Measurements from ENCODE around the gene DVL2. TPM values are rescaled to one million over a fixed set of nuclear protein-coding genes. Genes with fewer than 3 reads are reported as not detected.

Gene DVL2
- total RNA-seq, 1 experiment from 2014 or later = 82.9 TPM

GRCh38 chr17:7251661-7252175 lies 17.4 kb upstream of the DVL2 start, which contains the start of gene CTDNEP1:
TSS of gene CTDNEP1 (minus strand) at chr17:7251734. CDS start at chr17:7251296, 438 bp downstream.
- H3K36me3 Mint-ChIP-seq (ENCODE audit: insufficient read depth in 1 of 3, low read depth in 3 of 3) = peaks cover 21 to 38% (median 38%) of the 10 kb centered on the region in 3 experiments
- H3K23me2 ChIP-seq (ENCODE audit: insufficient read length, low read depth, low read length, poor library complexity, severe bottlenecking) = peaks cover 6% of the 10 kb centered on the region
- no peak within 1 kb of the TSS for H4K91ac ChIP-seq (ENCODE audit: insufficient read length, low read depth, low read length)
- peak within 1 kb of the TSS; percentile 9 for H3K27ac ChIP-seq (ENCODE audit: insufficient read length, low read depth, low read length)
- DNase-seq = peak; percentile 100
- no peaks in the 10 kb centered on the region for H4K20me1 ChIP-seq (ENCODE audit: control insufficient read depth, insufficient read depth, insufficient read length)
- no peak within 1 kb of the TSS for H3K4ac ChIP-seq (ENCODE audit: low read depth, low read length)
- H4K8ac ChIP-seq (replicated peaks; ENCODE audit: insufficient read length, low read depth, low read length) = no peak within 1 kb of the TSS
- H2BK20ac ChIP-seq (ENCODE audit: low read depth, low read length, poor library complexity, severe bottlenecking) = no peak within 1 kb of the TSS
- no peak within 1 kb of the TSS for H3K56ac ChIP-seq (ENCODE audit: insufficient read length, low read depth, low read length)
- no peak within 1 kb of the TSS for H3K23ac ChIP-seq (ENCODE audit: insufficient read length, low read depth, low read length)
- no peaks in the 10 kb centered on the region for H3K9me3 Mint-ChIP-seq
- H3K14ac ChIP-seq (ENCODE audit: insufficient read depth, low read length) = peak within 1 kb of the TSS; percentile 81
- peak within 1 kb of the TSS; percentile 50 for H2BK120ac ChIP-seq (ENCODE audit: low read depth, low read length, poor library complexity, severe bottlenecking)
- no peaks in the 10 kb centered on the region; the same call in 1 of the 2 replicates for H3K4me1 ChIP-seq (ENCODE audit: insufficient read depth, low read length)
- H3T11ph ChIP-seq (ENCODE audit: low read length) = no peak within 1 kb of the TSS
- no peaks in the 10 kb centered on the region; the same call in 1 of the 2 replicates for H3K27me3 Mint-ChIP-seq (ENCODE audit: low read depth)
- H2BK12ac ChIP-seq (ENCODE audit: insufficient read length, low read depth, low read length) = no peak within 1 kb of the TSS
- no peak within 1 kb of the TSS for H2BK15ac ChIP-seq (ENCODE audit: low read depth, low read length)
- H3K4me3 Mint-ChIP-seq = peak within 1 kb of the TSS; percentile 90 to 95
- H2AFZ ChIP-seq (ENCODE audit: low read length) = no peak within 1 kb of the TSS
- peak within 1 kb of the TSS; percentile 100 for H3K27ac Mint-ChIP-seq
- H3K9me3 ChIP-seq (ENCODE audit: control insufficient read depth, low read depth, low read length) = no peaks in the 10 kb centered on the region
- WGBS (ENCODE audit: extremely low coverage, insufficient read length, low lambda C conversion rate) = no CpG with 5 or more reads among the region's 41 CpGs
- peaks cover 25 to 30% of the 10 kb centered on the region in 2 experiments for H3K4me1 Mint-ChIP-seq
- no peak for TF ChIP-seq CTCF (conservative IDR thresholded peaks at IDR 0.05)
- peak within 1 kb of the TSS; percentile 79 for H3K4me2 ChIP-seq (ENCODE audit: insufficient read depth, insufficient read length, low read length)
- no peaks in the 10 kb centered on the region for H3K27me3 ChIP-seq (ENCODE audit: insufficient read depth, low read length)
- H2AK5ac ChIP-seq (ENCODE audit: insufficient read length, low read length) = no peak within 1 kb of the TSS
- peak within 1 kb of the TSS; percentile 81 for H3K9ac ChIP-seq (ENCODE audit: extremely low read depth, insufficient read length, low read length)
- H3K18ac ChIP-seq (ENCODE audit: insufficient read length, low read depth, low read length) = peak within 1 kb of the TSS; percentile 90
- peaks cover 13% of the 10 kb centered on the region for H3K79me1 ChIP-seq (ENCODE audit: insufficient read depth, low read depth, low read length, poor library complexity, severe bottlenecking)
- H3K79me2 ChIP-seq (ENCODE audit: insufficient read depth, low read length) = peaks cover 24% of the 10 kb centered on the region; the same call in 1 of the 2 replicates
- no peak within 1 kb of the TSS for H4K5ac ChIP-seq (ENCODE audit: insufficient read length, low read depth, low read length)
- no peak within 1 kb of the TSS for H2BK5ac ChIP-seq (ENCODE audit: insufficient read length, low read length)

Data from H9 (cell line).